HEK293 (cell line): Measurements from ENCODE around the gene RABAC1.
A peak's percentile ranks its signal among the peaks of the same experiment; 100 is the strongest.

Source experiments
- FEZF1 ChIP-seq: fragments of 450-650 bp; formaldehyde crosslinking; IDR thresholded peaks from 2 replicates; pipeline ENCODE4 v1.5.1; 2016; ENCODE audit warnings: missing biosample characterization, missing genetic modification characterization
- HOXD13 ChIP-seq: sonication (generic); formaldehyde crosslinking; IDR thresholded peaks from 2 replicates; pipeline ENCODE4 v1.8.0; 2022; ENCODE audit warnings: missing genetic modification reagents, borderline replicate concordance
- INSM2 ChIP-seq: fragments of 450-650 bp; formaldehyde crosslinking; IDR thresholded peaks from 2 replicates; pipeline ENCODE4 v1.5.1; 2016; ENCODE audit warnings: missing biosample characterization, missing genetic modification characterization
- KLF9 ChIP-seq: fragments of 450-650 bp; formaldehyde crosslinking; IDR thresholded peaks from 2 replicates; pipeline ENCODE4 v1.5.1; 2016; ENCODE audit warnings: missing biosample characterization, missing genetic modification characterization, low read depth
- REPIN1 ChIP-seq: fragments of 450-650 bp; formaldehyde crosslinking; IDR thresholded peaks from 2 replicates; pipeline ENCODE4 v1.5.1; 2017; ENCODE audit warnings: missing biosample characterization, missing genetic modification characterization, low read depth
- WT1 ChIP-seq: fragments of 450-650 bp; formaldehyde crosslinking; IDR thresholded peaks from 2 replicates; pipeline ENCODE4 v1.5.1; 2016; ENCODE audit warnings: missing biosample characterization, missing genetic modification characterization
- YY1 ChIP-seq: fragments of 450-650 bp; formaldehyde crosslinking; IDR thresholded peaks from 2 replicates; pipeline ENCODE4 v1.5.1; 2018; ENCODE audit warnings: missing biosample characterization, missing genetic modification characterization
- ZEB2 ChIP-seq: fragments of 450-650 bp; formaldehyde crosslinking; IDR thresholded peaks from 2 replicates; pipeline ENCODE4 v1.5.1; 2016; ENCODE audit warnings: missing biosample characterization, missing genetic modification characterization
- ZNF114 ChIP-seq: fragments of 450-650 bp; formaldehyde crosslinking; IDR thresholded peaks from 2 replicates; pipeline ENCODE4 v1.5.0; 2017; ENCODE audit warnings: missing biosample characterization, missing genetic modification characterization
- ZNF133 ChIP-seq: fragments of 450-650 bp; formaldehyde crosslinking; IDR thresholded peaks from 2 replicates; pipeline ENCODE4 v1.5.1; 2016; ENCODE audit warnings: missing biosample characterization, missing genetic modification characterization
- ZNF16 ChIP-seq: fragments of 450-650 bp; formaldehyde crosslinking; IDR thresholded peaks from 2 replicates; pipeline ENCODE4 v1.5.1; 2016; ENCODE audit warnings: low read depth, missing biosample characterization, missing genetic modification characterization
- ZNF184 ChIP-seq: fragments of 450-650 bp; IDR thresholded peaks from 2 replicates; pipeline ENCODE4 v1.5.1; 2018; ENCODE audit warnings: missing biosample characterization, mild to moderate bottlenecking, missing genetic modification characterization
- ZNF221 ChIP-seq: fragments of 450-650 bp; formaldehyde crosslinking; IDR thresholded peaks from 2 replicates; pipeline ENCODE4 v1.5.1; 2017; ENCODE audit warnings: missing biosample characterization, missing genetic modification characterization, borderline replicate concordance
- ZNF302 ChIP-seq: fragments of 450-650 bp; formaldehyde crosslinking; IDR thresholded peaks from 2 replicates; pipeline ENCODE4 v1.5.1; 2016; ENCODE audit warnings: missing biosample characterization, missing genetic modification characterization, low read depth
- ZNF398 ChIP-seq: fragments of 450-650 bp; formaldehyde crosslinking; IDR thresholded peaks from 2 replicates; pipeline ENCODE4 v1.5.1; 2017; ENCODE audit warnings: missing biosample characterization, missing genetic modification characterization
- ZNF426 ChIP-seq: fragments of 450-650 bp; formaldehyde crosslinking; IDR thresholded peaks from 2 replicates; pipeline ENCODE4 v1.5.1; 2017; ENCODE audit warnings: missing biosample characterization, missing genetic modification characterization, mild to moderate bottlenecking, inconsistent platforms, moderate library complexity
- ZNF549 ChIP-seq: fragments of 450-650 bp; IDR thresholded peaks from 2 replicates; pipeline ENCODE4 v1.5.1; 2018; ENCODE audit warnings: missing biosample characterization, missing genetic modification characterization, mild to moderate bottlenecking, inconsistent platforms, moderate library complexity
- ZNF654 ChIP-seq: fragments of 450-650 bp; formaldehyde crosslinking; IDR thresholded peaks from 2 replicates; pipeline ENCODE4 v1.5.1; 2016; ENCODE audit warnings: low read depth, missing biosample characterization, missing genetic modification characterization
- ZNF677 ChIP-seq: fragments of 450-650 bp; IDR thresholded peaks from 2 replicates; pipeline ENCODE4 v1.5.0; 2018; ENCODE audit warnings: missing biosample characterization, mild to moderate bottlenecking, missing genetic modification characterization, moderate library complexity
- ZNF768 ChIP-seq: fragments of 450-650 bp; formaldehyde crosslinking; IDR thresholded peaks from 2 replicates; pipeline ENCODE4 v1.5.1; 2018; ENCODE audit warnings: missing biosample characterization, mild to moderate bottlenecking, missing genetic modification characterization
- ZNF792 ChIP-seq: fragments of 450-650 bp; formaldehyde crosslinking; IDR thresholded peaks from 2 replicates; pipeline ENCODE4 v1.5.1; 2016; ENCODE audit warnings: missing biosample characterization, missing genetic modification characterization
- ZSCAN16 ChIP-seq: fragments of 450-650 bp; formaldehyde crosslinking; IDR thresholded peaks from 2 replicates; pipeline ENCODE4 v1.5.1; 2016; ENCODE audit warnings: missing biosample characterization, missing genetic modification characterization
- TF ChIP-seq, protein P1 (sequence below): fragments of 450-650 bp; formaldehyde crosslinking; IDR thresholded peaks from 2 replicates; pipeline ENCODE4 v1.5.1; 2017; ENCODE audit warnings: missing biosample characterization, missing genetic modification characterization
- TF ChIP-seq, protein P2 (sequence below): fragments of 450-650 bp; formaldehyde crosslinking; IDR thresholded peaks from 2 replicates; pipeline ENCODE4 v1.5.1; 2016; ENCODE audit warnings: missing biosample characterization, missing genetic modification characterization
- TF ChIP-seq, protein P3 (sequence below): fragments of 450-650 bp; formaldehyde crosslinking; IDR thresholded peaks from 2 replicates; pipeline ENCODE4 v1.5.1; 2017; ENCODE audit warnings: missing biosample characterization, missing genetic modification characterization
- TF ChIP-seq, protein P4 (sequence below): fragments of 450-650 bp; IDR thresholded peaks from 2 replicates; pipeline ENCODE4 v1.5.1; 2018; ENCODE audit warnings: missing biosample characterization, mild to moderate bottlenecking, missing genetic modification characterization
- TF ChIP-seq, protein P5 (sequence below): fragments of 450-650 bp; formaldehyde crosslinking; IDR thresholded peaks from 2 replicates; pipeline ENCODE4; 2016; ENCODE audit warnings: missing biosample characterization, missing genetic modification characterization

Gene RABAC1

GRCh38 chr19:41928754-41929535, 30.2 kb downstream of the RABAC1 start (continued):
- no peak for TF ChIP-seq HOXD13
- TF ChIP-seq, protein P1, sequence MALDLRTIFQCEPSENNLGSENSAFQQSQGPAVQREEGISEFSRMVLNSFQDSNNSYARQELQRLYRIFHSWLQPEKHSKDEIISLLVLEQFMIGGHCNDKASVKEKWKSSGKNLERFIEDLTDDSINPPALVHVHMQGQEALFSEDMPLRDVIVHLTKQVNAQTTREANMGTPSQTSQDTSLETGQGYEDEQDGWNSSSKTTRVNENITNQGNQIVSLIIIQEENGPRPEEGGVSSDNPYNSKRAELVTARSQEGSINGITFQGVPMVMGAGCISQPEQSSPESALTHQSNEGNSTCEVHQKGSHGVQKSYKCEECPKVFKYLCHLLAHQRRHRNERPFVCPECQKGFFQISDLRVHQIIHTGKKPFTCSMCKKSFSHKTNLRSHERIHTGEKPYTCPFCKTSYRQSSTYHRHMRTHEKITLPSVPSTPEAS (tag by site-specific recombination): peak; percentile 90
- TF ChIP-seq KLF9: peak; percentile 71
- TF ChIP-seq, protein P2, sequence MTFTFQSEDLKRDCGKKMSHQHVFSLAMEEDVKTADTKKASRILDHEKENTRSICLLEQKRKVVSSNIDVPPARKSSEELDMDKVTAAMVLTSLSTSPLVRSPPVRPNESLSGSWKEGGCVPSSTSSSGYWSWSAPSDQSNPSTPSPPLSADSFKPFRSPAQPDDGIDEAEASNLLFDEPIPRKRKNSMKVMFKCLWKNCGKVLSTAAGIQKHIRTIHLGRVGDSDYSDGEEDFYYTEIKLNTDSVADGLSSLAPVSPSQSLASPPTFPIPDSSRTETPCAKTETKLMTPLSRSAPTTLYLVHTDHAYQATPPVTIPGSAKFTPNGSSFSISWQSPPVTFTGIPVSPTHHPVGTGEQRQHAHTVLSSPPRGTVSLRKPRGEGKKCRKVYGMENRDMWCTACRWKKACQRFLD: no peak
- TF ChIP-seq REPIN1 (tag by site-specific recombination): peak; percentile 84; the same call in 1 of the 2 replicates
- TF ChIP-seq, protein P3, sequence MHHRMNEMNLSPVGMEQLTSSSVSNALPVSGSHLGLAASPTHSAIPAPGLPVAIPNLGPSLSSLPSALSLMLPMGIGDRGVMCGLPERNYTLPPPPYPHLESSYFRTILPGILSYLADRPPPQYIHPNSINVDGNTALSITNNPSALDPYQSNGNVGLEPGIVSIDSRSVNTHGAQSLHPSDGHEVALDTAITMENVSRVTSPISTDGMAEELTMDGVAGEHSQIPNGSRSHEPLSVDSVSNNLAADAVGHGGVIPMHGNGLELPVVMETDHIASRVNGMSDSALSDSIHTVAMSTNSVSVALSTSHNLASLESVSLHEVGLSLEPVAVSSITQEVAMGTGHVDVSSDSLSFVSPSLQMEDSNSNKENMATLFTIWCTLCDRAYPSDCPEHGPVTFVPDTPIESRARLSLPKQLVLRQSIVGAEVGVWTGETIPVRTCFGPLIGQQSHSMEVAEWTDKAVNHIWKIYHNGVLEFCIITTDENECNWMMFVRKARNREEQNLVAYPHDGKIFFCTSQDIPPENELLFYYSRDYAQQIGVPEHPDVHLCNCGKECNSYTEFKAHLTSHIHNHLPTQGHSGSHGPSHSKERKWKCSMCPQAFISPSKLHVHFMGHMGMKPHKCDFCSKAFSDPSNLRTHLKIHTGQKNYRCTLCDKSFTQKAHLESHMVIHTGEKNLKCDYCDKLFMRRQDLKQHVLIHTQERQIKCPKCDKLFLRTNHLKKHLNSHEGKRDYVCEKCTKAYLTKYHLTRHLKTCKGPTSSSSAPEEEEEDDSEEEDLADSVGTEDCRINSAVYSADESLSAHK: no peak
- no peak; the same call in 1 of the 2 replicates for TF ChIP-seq ZEB2 (tag by site-specific recombination)
- TF ChIP-seq ZNF677 (tag by site-specific recombination): no peak
- peak; percentile 84; the same call in 1 of the 2 replicates for TF ChIP-seq ZNF792 (tag by site-specific recombination)
- TF ChIP-seq ZNF133 (tag by site-specific recombination): peak; percentile 40; the same call in 1 of the 2 replicates
- no peak; the same call in 1 of the 2 replicates for TF ChIP-seq ZNF302 (tag by site-specific recombination)
- TF ChIP-seq ZNF114 (tag by site-specific recombination): no peak
- peak; percentile 32; the same call in 1 of the 2 replicates for TF ChIP-seq ZNF398 (tag by site-specific recombination)
- TF ChIP-seq ZSCAN16 (tag by site-specific recombination): no peak
- no peak for TF ChIP-seq ZNF221
- TF ChIP-seq, protein P4, sequence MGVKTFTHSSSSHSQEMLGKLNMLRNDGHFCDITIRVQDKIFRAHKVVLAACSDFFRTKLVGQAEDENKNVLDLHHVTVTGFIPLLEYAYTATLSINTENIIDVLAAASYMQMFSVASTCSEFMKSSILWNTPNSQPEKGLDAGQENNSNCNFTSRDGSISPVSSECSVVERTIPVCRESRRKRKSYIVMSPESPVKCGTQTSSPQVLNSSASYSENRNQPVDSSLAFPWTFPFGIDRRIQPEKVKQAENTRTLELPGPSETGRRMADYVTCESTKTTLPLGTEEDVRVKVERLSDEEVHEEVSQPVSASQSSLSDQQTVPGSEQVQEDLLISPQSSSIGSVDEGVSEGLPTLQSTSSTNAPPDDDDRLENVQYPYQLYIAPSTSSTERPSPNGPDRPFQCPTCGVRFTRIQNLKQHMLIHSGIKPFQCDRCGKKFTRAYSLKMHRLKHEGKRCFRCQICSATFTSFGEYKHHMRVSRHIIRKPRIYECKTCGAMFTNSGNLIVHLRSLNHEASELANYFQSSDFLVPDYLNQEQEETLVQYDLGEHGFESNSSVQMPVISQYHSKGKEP: no peak
- no peak for TF ChIP-seq ZNF426 (tag by site-specific recombination)
- no peak for TF ChIP-seq FEZF1 (tag by site-specific recombination)
- no peak for TF ChIP-seq ZNF16
- TF ChIP-seq WT1 (tag by site-specific recombination): peak; percentile 41; the same call in 1 of the 2 replicates
- no peak for TF ChIP-seq INSM2 (tag by site-specific recombination)
- TF ChIP-seq ZNF768 (tag by site-specific recombination): no peak; the same call in 1 of the 2 replicates
- TF ChIP-seq ZNF654 (tag by site-specific recombination): no peak
- TF ChIP-seq, protein P5, sequence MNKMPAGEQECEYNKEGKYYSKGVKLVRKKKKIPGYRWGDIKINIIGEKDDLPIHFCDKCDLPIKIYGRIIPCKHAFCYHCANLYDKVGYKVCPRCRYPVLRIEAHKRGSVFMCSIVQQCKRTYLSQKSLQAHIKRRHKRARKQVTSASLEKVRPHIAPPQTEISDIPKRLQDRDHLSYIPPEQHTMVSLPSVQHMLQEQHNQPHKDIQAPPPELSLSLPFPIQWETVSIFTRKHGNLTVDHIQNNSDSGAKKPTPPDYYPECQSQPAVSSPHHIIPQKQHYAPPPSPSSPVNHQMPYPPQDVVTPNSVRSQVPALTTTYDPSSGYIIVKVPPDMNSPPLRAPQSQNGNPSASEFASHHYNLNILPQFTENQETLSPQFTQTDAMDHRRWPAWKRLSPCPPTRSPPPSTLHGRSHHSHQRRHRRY (tag by site-specific recombination): 0 out of 2 replicates have a peak, but pooled peaks have one; percentile 27
- TF ChIP-seq ZNF549 (tag by site-specific recombination): no peak
- no peak for TF ChIP-seq YY1 (tag by site-specific recombination)
- TF ChIP-seq ZNF184 (tag by site-specific recombination): no peak
